Keratinocyte (primary cell): ENCODE data around the gene PLA2G4D. TPM values are rescaled to one million over a fixed set of nuclear protein-coding genes. Genes with fewer than 3 reads are reported as not detected.
A peak's percentile ranks its signal among the peaks of the same experiment; 100 is the strongest.

Experiments
- DNase-seq: peaks from one replicate; pipeline ENCODE4 v3.0.0-alpha.2; 2011; ENCODE audit warnings: low read depth, missing footprints, low spot score
- FAIRE-seq: peaks from 2 replicates; lab custom pipeline; 2011; peaks lifted over from hg19 to GRCh38; lab: Jason Lieb, UNC
- H2AFZ ChIP-seq: 2 replicates; pipeline ENCODE4 v1.6.0; 2012; ENCODE audit warnings: low read length, control low read depth, inconsistent platforms; ENCODE audit not compliant: control insufficient read depth
- H3K27ac ChIP-seq: 2 replicates; pipeline ENCODE4 v1.5.1; 2011; ENCODE audit warnings: low read length; ENCODE audit not compliant: control insufficient read depth, insufficient read depth
- H3K27me3 ChIP-seq: 3 replicates; pipeline ENCODE4 v1.6.0; 2011; ENCODE audit warnings: low read length; ENCODE audit not compliant: control insufficient read depth, insufficient read depth; ENCODE audit errors: extremely low read depth
- H3K36me3 ChIP-seq, 2 experiments: 2 replicates in 1 of 2; 3 replicates in 1 of 2; pipeline ENCODE4 v1.5.1; 2011; ENCODE audit warnings: low read length in 2 of 2, mild to moderate bottlenecking in 1 of 2; ENCODE audit not compliant: control insufficient read depth in 2 of 2, insufficient read depth in 2 of 2; ENCODE audit errors: extremely low read depth in 1 of 2
- H3K4me1 ChIP-seq: 3 replicates; pipeline ENCODE4 v1.5.1; 2011; ENCODE audit warnings: low read length; ENCODE audit not compliant: control insufficient read depth, insufficient read depth; ENCODE audit errors: extremely low read depth
- H3K4me2 ChIP-seq: 3 replicates; pipeline ENCODE4 v1.6.0; 2011; ENCODE audit warnings: low read depth, low read length; ENCODE audit not compliant: control insufficient read depth, insufficient read depth; ENCODE audit errors: extremely low read depth
- H3K4me3 ChIP-seq, 3 experiments: fragments of 200-600 bp in 1 of 3; sonication (generic) in 1 of 3; 2 replicates in 2 of 3; 3 replicates in 1 of 3; pipeline ENCODE4 v1.5.1; 2011 to 2016; ENCODE audit warnings: low read length in 3 of 3, mild to moderate bottlenecking in 3 of 3, control low read depth in 2 of 3, inconsistent platforms in 1 of 3, low read depth in 1 of 3, mixed read lengths in 1 of 3, mixed run types in 1 of 3, moderate library complexity in 1 of 3; ENCODE audit not compliant: control insufficient read depth in 2 of 3, insufficient read depth in 2 of 3; ENCODE audit errors: extremely low read depth in 1 of 3
- H3K79me2 ChIP-seq: 2 replicates; pipeline ENCODE4 v1.6.0; 2012; ENCODE audit warnings: low read length; ENCODE audit not compliant: control insufficient read depth, insufficient read depth
- H3K9ac ChIP-seq: 3 replicates; pipeline ENCODE4 v1.6.0; 2011; ENCODE audit warnings: low read length; ENCODE audit not compliant: control insufficient read depth, insufficient read depth; ENCODE audit errors: extremely low read depth
- H3K9me1 ChIP-seq: 3 replicates; pipeline ENCODE4 v1.6.0; 2011; ENCODE audit warnings: low read length; ENCODE audit not compliant: control insufficient read depth, insufficient read depth; ENCODE audit errors: extremely low read depth
- H3K9me3 ChIP-seq: 2 replicates; pipeline ENCODE4 v1.5.1; 2012; ENCODE audit warnings: low read depth, low read length; ENCODE audit not compliant: control insufficient read depth
- H4K20me1 ChIP-seq: 3 replicates; pipeline ENCODE4 v1.6.0; 2011; ENCODE audit warnings: low read length; ENCODE audit not compliant: control insufficient read depth, insufficient read depth; ENCODE audit errors: extremely low read depth
- EZH2 ChIP-seq: IDR thresholded peaks from one replicate; pipeline ENCODE4 v1.6.1; 2012; ENCODE audit warnings: inconsistent platforms, mild to moderate bottlenecking, low read length, moderate library complexity
- dilution Hi-C: fragments of 300-500 bp; cut with MboI; formaldehyde crosslinking; loops from one replicate; pipeline ENCODE4 v1.7.0; 2020; ENCODE audit warnings: low sequenced_read_pairs; ENCODE audit not compliant: extremely low pct_ligation_motif_present
- polyA plus RNA-seq, 5 experiments: library from polyadenylated mRNA; depleted of rRNA in 3 of 5; stranded (reverse) in 3 of 5; stranded (forward) in 1 of 5; unstranded in 1 of 5; fragments of >200 nt; gene quantifications; 1 replicate in 1 of 5; 2 replicates in 3 of 5; 3 replicates in 1 of 5; pipeline versions ENCODE4 v1.2.1 to v1.2.3, GENCODE V29; 2011 to 2012; ENCODE audit warnings: missing spikeins in 2 of 5, low read depth in 1 of 5, low replicate concordance in 1 of 5
- TF ChIP-seq, protein P1 (sequence below), 3 experiments: IDR thresholded peaks in 1 of 3; conservative IDR thresholded peaks in 1 of 3; optimal IDR thresholded peaks in 1 of 3; 2 replicates in 2 of 3; 3 replicates in 1 of 3; pipeline versions ENCODE3 to v1.5.1; 2011; ENCODE audit warnings: low read length in 3 of 3, mild to moderate bottlenecking in 3 of 3, moderate library complexity in 2 of 3, control low read depth in 1 of 3, inconsistent platforms in 1 of 3; ENCODE audit not compliant: insufficient read depth in 2 of 3; ENCODE audit errors: extremely low read depth in 1 of 3

The PLA2G4D gene
- polyA plus RNA-seq, 1 donor (not counting 4 experiments of a cell fraction or from before 2014, with no cell fraction given), result 0.69 TPM

DNA sequence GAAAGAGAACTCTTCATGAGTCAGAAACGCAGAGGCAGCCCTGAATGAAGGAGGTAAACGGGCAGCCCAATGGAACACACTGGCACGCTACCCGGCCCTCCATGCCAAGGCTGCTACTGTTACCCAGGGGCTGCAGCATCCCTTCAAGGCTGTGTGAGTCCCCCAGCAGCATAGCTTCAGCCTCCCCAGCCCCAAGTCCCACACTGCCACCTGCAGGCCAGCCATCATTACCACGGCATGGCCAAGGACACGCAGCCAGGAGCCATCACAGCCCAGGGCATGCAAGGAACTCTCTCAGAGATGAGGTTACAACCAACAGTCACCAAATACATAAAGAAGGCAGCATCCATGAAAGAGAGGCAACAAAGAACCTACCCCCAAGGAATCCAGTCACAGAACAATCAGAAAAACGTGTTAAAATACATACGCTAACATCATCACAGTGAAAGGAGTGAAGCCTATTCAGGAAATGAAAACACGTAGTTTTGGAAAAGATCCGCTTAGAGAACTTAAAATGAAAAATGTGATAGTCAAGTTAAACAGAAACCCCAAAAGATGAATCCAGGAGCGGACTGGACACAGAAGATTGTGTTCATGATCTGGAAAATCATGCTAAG lies 39.6 kb upstream of the PLA2G4D start:
- Histone ChIP-seq H3K9ac (no peak overlapping the region), H3K4me3 (no peak overlapping the region), H3K4me2 (no peak overlapping the region), H4K20me1 (no peaks in the 10 kb centered on the region), H3K27me3 (peaks cover 3% of the 10 kb centered on the region), H3K4me1 (peaks cover 3% of the 10 kb centered on the region), H2AFZ (no peak overlapping the region), H3K9me3 (no peaks in the 10 kb centered on the region), H3K9me1 (no peaks in the 10 kb centered on the region), H3K79me2 (no peaks in the 10 kb centered on the region), H3K27ac (no peak overlapping the region), H3K36me3 (no peaks in the 10 kb centered on the region)
- TF ChIP-seq EZH2, result no peak
- TF ChIP-seq, protein P1, sequence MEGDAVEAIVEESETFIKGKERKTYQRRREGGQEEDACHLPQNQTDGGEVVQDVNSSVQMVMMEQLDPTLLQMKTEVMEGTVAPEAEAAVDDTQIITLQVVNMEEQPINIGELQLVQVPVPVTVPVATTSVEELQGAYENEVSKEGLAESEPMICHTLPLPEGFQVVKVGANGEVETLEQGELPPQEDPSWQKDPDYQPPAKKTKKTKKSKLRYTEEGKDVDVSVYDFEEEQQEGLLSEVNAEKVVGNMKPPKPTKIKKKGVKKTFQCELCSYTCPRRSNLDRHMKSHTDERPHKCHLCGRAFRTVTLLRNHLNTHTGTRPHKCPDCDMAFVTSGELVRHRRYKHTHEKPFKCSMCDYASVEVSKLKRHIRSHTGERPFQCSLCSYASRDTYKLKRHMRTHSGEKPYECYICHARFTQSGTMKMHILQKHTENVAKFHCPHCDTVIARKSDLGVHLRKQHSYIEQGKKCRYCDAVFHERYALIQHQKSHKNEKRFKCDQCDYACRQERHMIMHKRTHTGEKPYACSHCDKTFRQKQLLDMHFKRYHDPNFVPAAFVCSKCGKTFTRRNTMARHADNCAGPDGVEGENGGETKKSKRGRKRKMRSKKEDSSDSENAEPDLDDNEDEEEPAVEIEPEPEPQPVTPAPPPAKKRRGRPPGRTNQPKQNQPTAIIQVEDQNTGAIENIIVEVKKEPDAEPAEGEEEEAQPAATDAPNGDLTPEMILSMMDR (optimal IDR thresholded peaks at IDR 0.05 in 1 of 3, IDR thresholded peaks at IDR 0.05 in 1 of 3, conservative IDR thresholded peaks at IDR 0.05 in 1 of 3; ENCODE audit: extremely low read depth in 1 of 3, insufficient read depth in 2 of 3, low read length in 3 of 3), result peak; percentile 94 to 99 (median 95)
- peak; percentile 40 for DNase-seq
- FAIRE-seq, result peak; percentile 71
- dilution Hi-C loops, result no loop called here

DNA sequence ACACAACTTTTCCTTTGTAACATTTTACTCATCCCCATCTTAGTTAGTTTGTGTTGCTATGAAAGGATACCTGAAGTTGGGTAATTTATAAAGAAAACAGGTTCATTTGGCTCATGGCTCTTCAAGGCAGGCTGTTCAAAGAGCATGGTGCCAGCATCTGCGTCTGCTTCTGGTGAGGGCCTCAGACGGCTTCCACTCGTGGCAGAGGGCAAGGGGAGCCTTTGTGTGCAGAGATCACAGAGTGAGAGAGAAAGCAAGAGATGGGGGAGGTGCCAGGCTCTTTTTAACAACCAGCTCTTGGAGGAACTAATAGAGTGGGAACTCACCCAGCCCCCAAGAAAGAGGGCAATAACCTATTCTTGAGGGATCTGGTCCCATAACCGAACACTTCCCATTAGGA lies 39.0 kb upstream of the PLA2G4D start:
- no peak overlapping the region for H3K27ac ChIP-seq
- no peak for FAIRE-seq
- TF ChIP-seq EZH2, result no peak
- TF ChIP-seq, protein P1 (optimal IDR thresholded peaks at IDR 0.05 in 1 of 3, IDR thresholded peaks at IDR 0.05 in 1 of 3, conservative IDR thresholded peaks at IDR 0.05 in 1 of 3; ENCODE audit: extremely low read depth in 1 of 3, insufficient read depth in 2 of 3, low read length in 3 of 3), result no peak
- no peak for DNase-seq
- dilution Hi-C loops, result no loop called here
- H4K20me1 ChIP-seq, result no peaks in the 10 kb centered on the region
- no peaks in the 10 kb centered on the region for H3K36me3 ChIP-seq
- no peak overlapping the region for H2AFZ ChIP-seq
- peaks cover 3% of the 10 kb centered on the region for H3K4me1 ChIP-seq
- H3K9ac ChIP-seq, result no peak overlapping the region
- H3K9me3 ChIP-seq, result no peaks in the 10 kb centered on the region
- no peak overlapping the region for H3K4me2 ChIP-seq
- peaks cover 3% of the 10 kb centered on the region for H3K27me3 ChIP-seq
- no peaks in the 10 kb centered on the region for H3K9me1 ChIP-seq
- no peak overlapping the region for H3K4me3 ChIP-seq
- no peaks in the 10 kb centered on the region for H3K79me2 ChIP-seq
